ENCODE measurements around the gene ZNF783. TPM values are rescaled to one million over a fixed set of nuclear protein-coding genes. Genes with fewer than 3 reads are reported as not detected.
"Not testable (repeated sequence)": the region's sequence is repeated elsewhere in the genome, so short reads cannot be mapped to it uniquely, and the experiment has no call there.

ZNF783 gene
- total RNA-seq, 6 experiments from 2014 or later = 7.8 to 8.9 (median 8.5) TPM

GRCh38 chr7:149261316-149261828, 624 bp upstream of the ZNF783 start:
- Mint-ChIP-seq H3K27ac (peak overlapping the region; percentile 99), H3K4me3 (peak overlapping the region; percentile 91), H3K36me3 (ENCODE audit: low read depth) (peaks cover 30% of the 10 kb centered on the region), H3K27me3 (ENCODE audit: insufficient read depth) (no peaks in the 10 kb centered on the region), H3K4me1 (ENCODE audit: low read depth) (peaks cover 45% of the 10 kb centered on the region), H3K9me3 (no peaks in the 10 kb centered on the region)
- DNase-seq = peak; percentile 73
- TF ChIP-seq CTCF (IDR thresholded peaks at IDR 0.05) = no peak

GRCh38 chr7:149266451-149266850, 4.5 kb downstream of the ZNF783 start:
- Mint-ChIP-seq H3K9me3 (no peaks in the 10 kb centered on the region), H3K4me3 (no peak overlapping the region), H3K4me1 (ENCODE audit: low read depth) (peaks cover 15% of the 10 kb centered on the region), H3K27me3 (ENCODE audit: insufficient read depth) (no peaks in the 10 kb centered on the region), H3K27ac (no peak overlapping the region), H3K36me3 (ENCODE audit: low read depth) (peaks cover 44% of the 10 kb centered on the region)
- no peak for DNase-seq
- no peak for TF ChIP-seq CTCF (IDR thresholded peaks at IDR 0.05)

GRCh38 chr7:149267733-149268132, 5.7 kb downstream of the ZNF783 start:
- DNase-seq = no peak
- TF ChIP-seq CTCF (IDR thresholded peaks at IDR 0.05) = no peak

GRCh38 chr7:149274424-149274823, 12.4 kb downstream of the ZNF783 start:
- DNase-seq; H3K4me1 Mint-ChIP-seq (ENCODE audit: low read depth); H3K4me3 Mint-ChIP-seq; H3K9me3 Mint-ChIP-seq; H3K27me3 Mint-ChIP-seq (ENCODE audit: insufficient read depth); H3K27ac Mint-ChIP-seq: not testable (repeated sequence)
- peaks cover 38% of the 10 kb centered on the region for H3K36me3 Mint-ChIP-seq (ENCODE audit: low read depth)

More at GRCh38 chr7:149267733-149268132, 5.7 kb downstream of the ZNF783 start:
- no peak overlapping the region for H3K4me3 Mint-ChIP-seq
- no peak overlapping the region for H3K27ac Mint-ChIP-seq
- peaks cover 12% of the 10 kb centered on the region for H3K4me1 Mint-ChIP-seq (ENCODE audit: low read depth)
- H3K27me3 Mint-ChIP-seq (ENCODE audit: insufficient read depth) = no peaks in the 10 kb centered on the region
- no peaks in the 10 kb centered on the region for H3K9me3 Mint-ChIP-seq
- H3K36me3 Mint-ChIP-seq (ENCODE audit: low read depth) = peaks cover 44% of the 10 kb centered on the region

- H3K4me1 Mint-ChIP-seq (ENCODE audit: low read depth) = no peaks in the 10 kb centered on the region
- peaks cover 38% of the 10 kb centered on the region for H3K36me3 Mint-ChIP-seq (ENCODE audit: low read depth)
- H3K27ac Mint-ChIP-seq = no peak overlapping the region
- no peak overlapping the region for H3K4me3 Mint-ChIP-seq
- no peak for DNase-seq
- H3K27me3 Mint-ChIP-seq (ENCODE audit: insufficient read depth) = no peaks in the 10 kb centered on the region
- no peaks in the 10 kb centered on the region for H3K9me3 Mint-ChIP-seq
- no peak for TF ChIP-seq CTCF (IDR thresholded peaks at IDR 0.05)
Observed at GRCh38 chr7:149277871-149278270, 15.9 kb downstream of the ZNF783 start.

GRCh38 chr7:149278396-149278795, 16.4 kb downstream of the ZNF783 start:
- Mint-ChIP-seq H3K4me1 (ENCODE audit: low read depth) (no peaks in the 10 kb centered on the region), H3K4me3 (no peak overlapping the region), H3K36me3 (ENCODE audit: low read depth) (peaks cover 33% of the 10 kb centered on the region)

More at GRCh38 chr7:149278396-149278795, 16.4 kb downstream of the ZNF783 start:
- no peak for DNase-seq
- Mint-ChIP-seq H3K9me3 (no peaks in the 10 kb centered on the region), H3K27me3 (ENCODE audit: insufficient read depth) (no peaks in the 10 kb centered on the region), H3K27ac (no peak overlapping the region)
- TF ChIP-seq CTCF (IDR thresholded peaks at IDR 0.05) = no peak
